GM23338 (cell line): ENCODE results near the gene TEKTIP1.

Experiments used
- CREB1 ChIP-seq: fragments of 250-450 bp; sonication (Bioruptor Pico); IDR thresholded peaks from 2 replicates; pipeline ENCODE4 v1.5.0; 2020; ENCODE audit warnings: low read depth, mild to moderate bottlenecking, moderate library complexity
- EZH2 ChIP-seq: fragments of 200-600 bp; sonication (generic); IDR thresholded peaks from one replicate; pipeline ENCODE4 v1.8.0; 2017; ENCODE audit warnings: antibody characterized with exemption, mild to moderate bottlenecking, low read depth; ENCODE audit not compliant: unreplicated experiment
- EZH2phosphoT487 ChIP-seq: fragments of 200-600 bp; sonication (generic); IDR thresholded peaks from one replicate; pipeline ENCODE4 v1.8.1; 2018; ENCODE audit warnings: antibody characterized with exemption; ENCODE audit not compliant: unreplicated experiment
- JUNB ChIP-seq: IDR thresholded peaks from one replicate; pipeline ENCODE4 v1.6.1; 2016; ENCODE audit warnings: antibody characterized with exemption; ENCODE audit not compliant: unreplicated experiment
- NANOG ChIP-seq: IDR thresholded peaks from 2 replicates; pipeline ENCODE4 v1.6.1; 2016; ENCODE audit warnings: antibody characterized with exemption, borderline replicate concordance
- POLR2AphosphoS5 ChIP-seq: IDR thresholded peaks from 2 replicates; pipeline ENCODE4 v1.6.1; 2016; ENCODE audit warnings: antibody characterized with exemption, low read depth
- STAT1 ChIP-seq: IDR thresholded peaks from one replicate; pipeline ENCODE4 v1.6.1; 2016; ENCODE audit warnings: antibody characterized with exemption; ENCODE audit not compliant: unreplicated experiment
- ZNF331 ChIP-seq: fragments of 250-450 bp; sonication (Bioruptor Pico); IDR thresholded peaks from 2 replicates; pipeline ENCODE4 v1.5.0; 2020; ENCODE audit warnings: low read depth, mild to moderate bottlenecking, moderate library complexity
- TF ChIP-seq, protein P1 (sequence below), 2 experiments: fragments of 200-600 bp in 1 of 2; sonication (generic) in 1 of 2; conservative IDR thresholded peaks; 2 replicates each; pipeline versions ENCODE4 v1.5.1 to v1.6.1; 2016 to 2017; ENCODE audit warnings: antibody characterized with exemption in 2 of 2, low read depth in 2 of 2, mild to moderate bottlenecking in 2 of 2, moderate library complexity in 1 of 2
- TF ChIP-seq, protein P2 (sequence below): IDR thresholded peaks from 2 replicates; pipeline ENCODE4 v1.6.1; 2016; ENCODE audit warnings: antibody characterized with exemption
- TF ChIP-seq, protein P3 (sequence below): fragments of 250-450 bp; sonication (Bioruptor Pico); IDR thresholded peaks from 2 replicates; pipeline ENCODE4 v1.5.0; 2020; ENCODE audit warnings: mild to moderate bottlenecking, moderate library complexity
- TF ChIP-seq, protein P4 (sequence below): IDR thresholded peaks from one replicate; pipeline ENCODE4 v1.6.1; 2018; ENCODE audit warnings: antibody characterized with exemption; ENCODE audit not compliant: unreplicated experiment

DNA sequence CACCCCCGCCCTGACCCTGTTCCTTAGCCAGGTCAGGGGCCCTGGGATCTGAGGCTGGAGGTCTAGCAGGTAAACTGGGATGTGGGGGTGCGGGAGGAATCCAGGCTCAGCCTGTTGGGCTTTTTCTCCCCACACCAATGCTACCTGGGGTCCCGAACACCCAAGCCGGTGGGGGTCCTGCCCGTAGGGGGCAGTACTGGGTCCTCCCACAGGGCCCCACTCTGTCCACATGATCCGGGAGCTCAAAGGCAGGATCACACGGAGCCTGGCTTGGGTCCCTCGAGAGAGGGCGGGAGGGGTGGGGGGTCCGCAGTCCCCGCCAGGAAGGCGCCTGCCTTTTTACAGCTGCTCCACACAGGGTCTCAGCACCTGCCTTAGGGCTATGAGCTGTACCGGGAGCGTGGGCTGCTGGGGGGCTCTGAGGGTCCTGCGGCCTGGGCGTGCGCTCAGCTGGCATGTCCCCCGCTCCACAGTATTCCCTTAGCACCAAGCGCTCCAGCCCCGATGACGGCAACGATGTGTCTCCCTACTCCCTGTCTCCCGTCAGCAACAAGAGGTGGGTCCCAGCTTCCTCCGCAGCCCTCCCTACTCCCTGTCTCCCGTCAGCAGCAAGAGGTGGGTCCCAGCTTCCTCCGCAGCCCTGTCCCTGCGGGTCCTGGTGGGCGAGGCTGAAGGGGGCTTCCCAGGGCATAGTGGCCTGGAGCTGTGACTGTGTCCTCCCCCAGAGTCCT is 12.3 kb upstream of the TEKTIP1 start:
- TF ChIP-seq, protein P1, sequence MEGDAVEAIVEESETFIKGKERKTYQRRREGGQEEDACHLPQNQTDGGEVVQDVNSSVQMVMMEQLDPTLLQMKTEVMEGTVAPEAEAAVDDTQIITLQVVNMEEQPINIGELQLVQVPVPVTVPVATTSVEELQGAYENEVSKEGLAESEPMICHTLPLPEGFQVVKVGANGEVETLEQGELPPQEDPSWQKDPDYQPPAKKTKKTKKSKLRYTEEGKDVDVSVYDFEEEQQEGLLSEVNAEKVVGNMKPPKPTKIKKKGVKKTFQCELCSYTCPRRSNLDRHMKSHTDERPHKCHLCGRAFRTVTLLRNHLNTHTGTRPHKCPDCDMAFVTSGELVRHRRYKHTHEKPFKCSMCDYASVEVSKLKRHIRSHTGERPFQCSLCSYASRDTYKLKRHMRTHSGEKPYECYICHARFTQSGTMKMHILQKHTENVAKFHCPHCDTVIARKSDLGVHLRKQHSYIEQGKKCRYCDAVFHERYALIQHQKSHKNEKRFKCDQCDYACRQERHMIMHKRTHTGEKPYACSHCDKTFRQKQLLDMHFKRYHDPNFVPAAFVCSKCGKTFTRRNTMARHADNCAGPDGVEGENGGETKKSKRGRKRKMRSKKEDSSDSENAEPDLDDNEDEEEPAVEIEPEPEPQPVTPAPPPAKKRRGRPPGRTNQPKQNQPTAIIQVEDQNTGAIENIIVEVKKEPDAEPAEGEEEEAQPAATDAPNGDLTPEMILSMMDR (conservative IDR thresholded peaks at IDR 0.05; ENCODE audit: low read depth in 2 of 2) = peak; percentile 19 to 41; a peak in 3 of 4 replicates
- TF ChIP-seq POLR2AphosphoS5 = no peak
- no peak for TF ChIP-seq EZH2
- TF ChIP-seq, protein P2, sequence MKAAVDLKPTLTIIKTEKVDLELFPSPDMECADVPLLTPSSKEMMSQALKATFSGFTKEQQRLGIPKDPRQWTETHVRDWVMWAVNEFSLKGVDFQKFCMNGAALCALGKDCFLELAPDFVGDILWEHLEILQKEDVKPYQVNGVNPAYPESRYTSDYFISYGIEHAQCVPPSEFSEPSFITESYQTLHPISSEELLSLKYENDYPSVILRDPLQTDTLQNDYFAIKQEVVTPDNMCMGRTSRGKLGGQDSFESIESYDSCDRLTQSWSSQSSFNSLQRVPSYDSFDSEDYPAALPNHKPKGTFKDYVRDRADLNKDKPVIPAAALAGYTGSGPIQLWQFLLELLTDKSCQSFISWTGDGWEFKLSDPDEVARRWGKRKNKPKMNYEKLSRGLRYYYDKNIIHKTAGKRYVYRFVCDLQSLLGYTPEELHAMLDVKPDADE = no peak
- no peak for TF ChIP-seq EZH2phosphoT487
- TF ChIP-seq ZNF331 = no peak
- TF ChIP-seq JUNB = no peak
- no peak for TF ChIP-seq CREB1 (CRISPR knock-in tag)
- TF ChIP-seq, protein P3, sequence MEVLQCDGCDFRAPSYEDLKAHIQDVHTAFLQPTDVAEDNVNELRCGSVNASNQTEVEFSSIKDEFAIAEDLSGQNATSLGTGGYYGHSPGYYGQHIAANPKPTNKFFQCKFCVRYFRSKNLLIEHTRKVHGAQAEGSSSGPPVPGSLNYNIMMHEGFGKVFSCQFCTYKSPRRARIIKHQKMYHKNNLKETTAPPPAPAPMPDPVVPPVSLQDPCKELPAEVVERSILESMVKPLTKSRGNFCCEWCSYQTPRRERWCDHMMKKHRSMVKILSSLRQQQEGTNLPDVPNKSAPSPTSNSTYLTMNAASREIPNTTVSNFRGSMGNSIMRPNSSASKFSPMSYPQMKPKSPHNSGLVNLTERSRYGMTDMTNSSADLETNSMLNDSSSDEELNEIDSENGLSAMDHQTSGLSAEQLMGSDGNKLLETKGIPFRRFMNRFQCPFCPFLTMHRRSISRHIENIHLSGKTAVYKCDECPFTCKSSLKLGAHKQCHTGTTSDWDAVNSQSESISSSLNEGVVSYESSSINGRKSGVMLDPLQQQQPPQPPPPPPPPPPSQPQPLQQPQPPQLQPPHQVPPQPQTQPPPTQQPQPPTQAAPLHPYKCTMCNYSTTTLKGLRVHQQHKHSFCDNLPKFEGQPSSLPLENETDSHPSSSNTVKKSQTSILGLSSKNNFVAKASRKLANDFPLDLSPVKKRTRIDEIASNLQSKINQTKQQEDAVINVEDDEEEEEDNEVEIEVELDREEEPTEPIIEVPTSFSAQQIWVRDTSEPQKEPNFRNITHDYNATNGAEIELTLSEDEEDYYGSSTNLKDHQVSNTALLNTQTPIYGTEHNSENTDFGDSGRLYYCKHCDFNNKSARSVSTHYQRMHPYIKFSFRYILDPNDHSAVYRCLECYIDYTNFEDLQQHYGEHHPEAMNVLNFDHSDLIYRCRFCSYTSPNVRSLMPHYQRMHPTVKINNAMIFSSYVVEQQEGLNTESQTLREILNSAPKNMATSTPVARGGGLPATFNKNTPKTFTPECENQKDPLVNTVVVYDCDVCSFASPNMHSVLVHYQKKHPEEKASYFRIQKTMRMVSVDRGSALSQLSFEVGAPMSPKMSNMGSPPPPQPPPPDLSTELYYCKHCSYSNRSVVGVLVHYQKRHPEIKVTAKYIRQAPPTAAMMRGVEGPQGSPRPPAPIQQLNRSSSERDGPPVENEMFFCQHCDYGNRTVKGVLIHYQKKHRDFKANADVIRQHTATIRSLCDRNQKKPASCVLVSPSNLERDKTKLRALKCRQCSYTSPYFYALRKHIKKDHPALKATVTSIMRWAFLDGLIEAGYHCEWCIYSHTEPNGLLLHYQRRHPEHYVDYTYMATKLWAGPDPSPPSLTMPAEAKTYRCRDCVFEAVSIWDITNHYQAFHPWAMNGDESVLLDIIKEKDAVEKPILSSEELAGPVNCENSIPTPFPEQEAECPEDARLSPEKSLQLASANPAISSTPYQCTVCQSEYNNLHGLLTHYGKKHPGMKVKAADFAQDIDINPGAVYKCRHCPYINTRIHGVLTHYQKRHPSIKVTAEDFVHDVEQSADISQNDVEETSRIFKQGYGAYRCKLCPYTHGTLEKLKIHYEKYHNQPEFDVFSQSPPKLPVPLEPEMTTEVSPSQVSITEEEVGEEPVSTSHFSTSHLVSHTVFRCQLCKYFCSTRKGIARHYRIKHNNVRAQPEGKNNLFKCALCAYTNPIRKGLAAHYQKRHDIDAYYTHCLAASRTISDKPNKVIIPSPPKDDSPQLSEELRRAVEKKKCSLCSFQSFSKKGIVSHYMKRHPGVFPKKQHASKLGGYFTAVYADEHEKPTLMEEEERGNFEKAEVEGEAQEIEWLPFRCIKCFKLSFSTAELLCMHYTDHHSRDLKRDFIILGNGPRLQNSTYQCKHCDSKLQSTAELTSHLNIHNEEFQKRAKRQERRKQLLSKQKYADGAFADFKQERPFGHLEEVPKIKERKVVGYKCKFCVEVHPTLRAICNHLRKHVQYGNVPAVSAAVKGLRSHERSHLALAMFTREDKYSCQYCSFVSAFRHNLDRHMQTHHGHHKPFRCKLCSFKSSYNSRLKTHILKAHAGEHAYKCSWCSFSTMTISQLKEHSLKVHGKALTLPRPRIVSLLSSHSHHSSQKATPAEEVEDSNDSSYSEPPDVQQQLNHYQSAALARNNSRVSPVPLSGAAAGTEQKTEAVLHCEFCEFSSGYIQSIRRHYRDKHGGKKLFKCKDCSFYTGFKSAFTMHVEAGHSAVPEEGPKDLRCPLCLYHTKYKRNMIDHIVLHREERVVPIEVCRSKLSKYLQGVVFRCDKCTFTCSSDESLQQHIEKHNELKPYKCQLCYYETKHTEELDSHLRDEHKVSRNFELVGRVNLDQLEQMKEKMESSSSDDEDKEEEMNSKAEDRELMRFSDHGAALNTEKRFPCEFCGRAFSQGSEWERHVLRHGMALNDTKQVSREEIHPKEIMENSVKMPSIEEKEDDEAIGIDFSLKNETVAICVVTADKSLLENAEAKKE (CRISPR knock-in tag) = no peak
- TF ChIP-seq, protein P4, sequence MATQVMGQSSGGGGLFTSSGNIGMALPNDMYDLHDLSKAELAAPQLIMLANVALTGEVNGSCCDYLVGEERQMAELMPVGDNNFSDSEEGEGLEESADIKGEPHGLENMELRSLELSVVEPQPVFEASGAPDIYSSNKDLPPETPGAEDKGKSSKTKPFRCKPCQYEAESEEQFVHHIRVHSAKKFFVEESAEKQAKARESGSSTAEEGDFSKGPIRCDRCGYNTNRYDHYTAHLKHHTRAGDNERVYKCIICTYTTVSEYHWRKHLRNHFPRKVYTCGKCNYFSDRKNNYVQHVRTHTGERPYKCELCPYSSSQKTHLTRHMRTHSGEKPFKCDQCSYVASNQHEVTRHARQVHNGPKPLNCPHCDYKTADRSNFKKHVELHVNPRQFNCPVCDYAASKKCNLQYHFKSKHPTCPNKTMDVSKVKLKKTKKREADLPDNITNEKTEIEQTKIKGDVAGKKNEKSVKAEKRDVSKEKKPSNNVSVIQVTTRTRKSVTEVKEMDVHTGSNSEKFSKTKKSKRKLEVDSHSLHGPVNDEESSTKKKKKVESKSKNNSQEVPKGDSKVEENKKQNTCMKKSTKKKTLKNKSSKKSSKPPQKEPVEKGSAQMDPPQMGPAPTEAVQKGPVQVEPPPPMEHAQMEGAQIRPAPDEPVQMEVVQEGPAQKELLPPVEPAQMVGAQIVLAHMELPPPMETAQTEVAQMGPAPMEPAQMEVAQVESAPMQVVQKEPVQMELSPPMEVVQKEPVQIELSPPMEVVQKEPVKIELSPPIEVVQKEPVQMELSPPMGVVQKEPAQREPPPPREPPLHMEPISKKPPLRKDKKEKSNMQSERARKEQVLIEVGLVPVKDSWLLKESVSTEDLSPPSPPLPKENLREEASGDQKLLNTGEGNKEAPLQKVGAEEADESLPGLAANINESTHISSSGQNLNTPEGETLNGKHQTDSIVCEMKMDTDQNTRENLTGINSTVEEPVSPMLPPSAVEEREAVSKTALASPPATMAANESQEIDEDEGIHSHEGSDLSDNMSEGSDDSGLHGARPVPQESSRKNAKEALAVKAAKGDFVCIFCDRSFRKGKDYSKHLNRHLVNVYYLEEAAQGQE = no peak
- TF ChIP-seq STAT1 = no peak
- TF ChIP-seq NANOG = no peak
